GM19324 (cell line): Measurements from ENCODE around the gene KLHL3.

Source experiments
- ATAC-seq: cut with Tn5 transposase; IDR thresholded peaks from one replicate; pipeline ENCODE4 v1.9.1; 2021; ENCODE audit warnings: mild to moderate bottlenecking, moderate library complexity; ENCODE audit not compliant: unreplicated experiment, low FRiP score

Gene KLHL3

DNA sequence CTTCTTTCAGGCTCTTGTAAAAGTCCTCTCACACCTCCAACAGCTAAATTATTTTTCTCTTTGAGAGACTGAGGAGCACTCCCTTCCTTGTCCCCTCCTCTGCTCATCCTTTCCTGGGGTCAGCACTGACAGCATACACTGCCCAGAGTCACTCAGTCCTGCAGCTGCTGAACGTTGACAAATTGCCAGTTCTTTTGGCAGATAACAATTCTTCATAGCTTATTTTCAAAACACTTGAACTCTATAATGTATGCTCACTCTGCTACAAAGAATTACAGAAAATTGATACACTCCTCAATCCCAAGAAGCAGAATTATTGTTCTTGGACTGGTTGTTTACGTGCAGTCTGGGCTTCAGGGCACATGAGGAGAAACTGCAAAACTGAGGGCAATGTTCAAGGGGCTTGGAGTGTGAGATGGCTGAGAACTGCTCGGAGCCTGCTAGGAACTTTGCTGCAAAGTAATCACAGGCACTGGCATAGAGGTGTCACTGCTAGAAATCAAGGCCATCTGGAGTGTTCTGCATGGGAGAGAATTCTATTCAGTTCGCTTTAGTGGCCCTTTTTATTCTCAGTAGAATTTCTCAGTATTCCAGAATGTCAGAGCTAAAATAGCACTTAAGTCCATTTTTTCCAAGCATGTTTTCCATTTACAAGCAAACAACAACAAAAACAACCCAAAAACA lies 140.4 kb downstream of the KLHL3 start:
- no peak for ATAC-seq

DNA sequence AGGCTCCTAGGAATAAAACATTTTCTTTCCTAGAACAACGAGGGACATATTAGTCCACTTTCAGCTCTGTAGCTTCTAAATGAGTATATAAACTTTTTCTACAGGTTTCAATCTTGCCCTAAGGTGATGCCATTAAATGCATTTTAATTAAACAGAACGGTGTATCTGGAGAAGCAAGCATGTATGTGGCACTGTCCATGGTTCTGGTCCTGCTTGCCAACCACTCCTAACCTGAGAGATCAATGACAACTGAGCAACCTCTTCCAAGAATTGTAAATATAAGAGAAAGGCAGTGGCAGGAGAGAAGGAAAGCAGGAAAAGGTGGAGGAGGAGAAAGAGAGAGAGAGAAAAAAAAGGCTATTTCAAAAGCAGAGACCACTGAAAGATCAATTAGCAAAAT lies 141.2 kb downstream of the KLHL3 start:
- no peak for ATAC-seq

DNA sequence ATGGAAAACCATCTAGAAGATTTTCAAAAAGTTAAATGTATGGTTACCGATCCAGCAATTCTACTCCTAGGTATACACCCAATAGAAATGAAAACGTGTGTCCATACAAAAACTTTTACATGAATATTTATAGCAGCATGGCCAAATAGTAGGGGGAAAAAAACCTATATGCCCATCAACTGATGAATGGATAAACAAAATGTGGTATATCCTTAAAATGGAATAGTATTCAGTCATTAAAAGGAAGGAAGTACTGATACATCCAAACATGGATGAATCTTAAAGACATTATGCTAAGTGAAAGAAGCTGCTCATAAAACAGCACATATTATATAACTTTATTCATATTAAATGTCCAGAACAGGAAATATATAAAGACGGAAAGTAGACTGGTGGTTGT lies 143.6 kb downstream of the KLHL3 start:
- ATAC-seq, result no peak

DNA sequence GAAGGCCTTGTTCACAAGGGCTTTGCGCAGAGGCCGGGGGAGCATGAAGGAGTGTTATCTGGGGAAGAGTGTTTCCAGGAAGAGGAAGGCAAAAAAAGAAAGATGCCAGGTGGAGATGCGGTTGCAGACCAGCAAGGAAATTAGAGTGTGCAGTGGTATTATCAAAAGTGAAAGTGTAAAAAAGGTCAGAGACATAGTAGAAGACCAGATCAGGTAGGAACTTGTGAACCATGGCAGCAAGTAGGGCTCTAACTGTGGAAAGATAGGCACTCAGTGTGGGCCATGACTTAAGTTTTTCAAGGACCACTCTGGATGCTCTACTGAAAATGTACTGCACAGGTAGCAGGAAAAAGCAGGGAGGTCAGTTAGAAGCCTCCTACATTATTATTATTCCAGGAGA lies 146.7 kb downstream of the KLHL3 start:
- ATAC-seq, result no peak

DNA sequence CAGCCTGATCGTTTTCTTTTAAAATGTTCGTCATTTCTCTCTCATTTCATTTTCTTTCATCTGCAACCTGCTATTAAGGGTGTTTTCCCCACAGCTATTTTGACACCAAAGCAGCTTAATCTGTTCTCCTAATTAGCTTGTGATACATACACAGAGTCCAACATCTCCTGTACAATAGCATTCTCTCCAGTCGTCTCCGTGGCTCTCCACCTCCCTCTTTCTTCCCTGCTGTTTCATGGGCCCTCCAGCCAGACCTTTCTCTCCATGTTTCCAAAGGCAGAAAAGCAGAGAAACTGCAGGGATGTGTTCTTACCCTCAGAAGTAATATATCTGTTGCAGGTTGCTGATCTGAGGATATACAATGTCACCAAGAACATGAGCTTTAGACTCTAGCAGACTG lies 148.0 kb downstream of the KLHL3 start:
- ATAC-seq, result no peak

DNA sequence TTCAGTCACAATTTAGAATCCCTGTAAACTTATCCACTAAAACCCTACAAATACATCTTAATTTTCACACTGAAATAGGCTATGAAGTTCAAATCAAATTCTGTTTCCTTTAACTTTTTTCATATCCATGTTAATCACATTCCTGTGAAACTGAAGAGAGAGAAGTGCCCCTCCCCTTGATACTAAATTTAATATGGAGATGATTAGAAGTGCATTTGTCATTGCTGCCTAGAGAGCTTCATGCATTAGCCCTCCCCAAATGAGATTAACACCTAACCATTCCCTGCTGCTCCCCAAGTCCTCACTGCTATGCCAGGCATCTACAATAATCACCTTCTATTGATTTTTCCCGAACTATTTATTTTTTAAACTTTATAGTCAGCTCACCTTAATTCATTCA lies 151.6 kb downstream of the KLHL3 start:
- ATAC-seq, result no peak

DNA sequence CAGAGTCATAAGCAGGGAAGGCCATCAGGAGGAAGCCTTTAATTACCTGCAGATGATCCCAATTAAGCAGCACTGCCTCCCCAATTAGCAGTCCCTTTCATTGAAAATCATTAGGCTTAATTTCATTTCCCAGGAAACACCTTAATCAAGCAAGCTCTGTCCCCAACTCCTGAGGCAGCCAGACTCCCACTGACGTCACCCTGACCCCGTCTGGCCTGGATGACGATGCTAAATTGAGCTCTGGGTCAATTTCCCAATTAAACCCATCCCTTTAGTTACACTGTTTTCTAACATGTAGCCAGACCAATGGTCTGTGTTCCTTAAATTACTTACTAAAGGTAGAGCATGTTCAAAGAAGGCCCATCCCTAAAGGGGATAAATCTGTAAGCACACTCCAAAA lies 152.8 kb downstream of the KLHL3 start:
- no peak for ATAC-seq

DNA sequence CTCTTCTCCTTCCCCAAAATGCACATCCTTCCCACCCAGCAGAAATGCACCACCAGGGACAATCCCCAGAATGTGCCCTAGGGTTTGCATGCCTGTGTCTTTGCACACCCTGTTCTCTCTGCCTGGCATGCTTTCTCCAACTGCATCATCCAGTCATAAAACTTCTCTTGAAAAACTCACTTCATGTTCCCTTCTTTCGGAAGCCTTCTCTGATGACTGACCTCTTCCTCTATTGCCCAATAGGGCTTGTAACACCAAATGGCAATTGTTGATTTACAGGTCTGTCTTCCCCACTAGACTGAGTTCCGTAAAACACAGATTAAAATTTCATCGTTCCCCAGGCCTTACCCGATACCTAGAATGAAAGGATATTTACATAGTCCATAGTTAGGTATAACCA lies 153.7 kb downstream of the KLHL3 start:
- no peak for ATAC-seq

DNA sequence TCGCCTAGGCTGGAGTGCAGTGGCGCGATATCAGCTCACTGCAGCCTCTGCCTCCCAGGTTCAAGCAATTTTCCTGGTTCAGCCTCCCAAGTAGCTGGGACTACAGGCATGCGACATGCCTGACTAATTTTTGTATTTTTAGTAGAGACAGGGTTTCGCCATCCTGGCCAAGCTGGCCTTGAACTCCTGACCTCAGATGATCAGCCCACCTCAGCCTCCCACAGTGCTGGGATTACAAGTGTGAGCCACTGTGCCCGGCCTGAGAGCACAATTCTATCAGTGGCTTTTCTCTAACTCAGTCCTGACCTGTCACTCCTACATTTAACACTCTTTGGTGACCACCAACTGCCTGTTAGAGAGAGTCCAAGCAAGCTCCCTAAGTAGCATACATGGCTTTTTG lies 154.1 kb downstream of the KLHL3 start:
- no peak for ATAC-seq

DNA sequence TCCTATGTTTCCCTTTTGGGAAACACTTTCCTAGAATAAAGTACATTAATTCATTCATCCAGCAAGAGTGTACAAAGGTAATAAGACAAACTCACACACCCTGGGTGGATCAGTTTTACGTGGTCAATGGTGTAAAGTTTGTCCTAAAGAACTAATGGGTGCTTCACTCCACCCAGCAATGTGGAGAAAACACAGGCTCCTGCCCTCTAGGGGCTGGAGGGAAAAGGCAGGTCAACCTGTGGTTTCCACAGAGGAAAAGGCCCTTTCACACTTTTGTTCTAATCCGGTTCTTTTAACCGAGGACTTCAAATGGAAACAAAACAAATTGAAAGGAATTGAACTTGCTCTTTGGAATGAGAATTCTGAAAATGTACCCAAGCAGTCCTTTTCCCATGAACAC lies 155.9 kb downstream of the KLHL3 start:
- no peak for ATAC-seq

DNA sequence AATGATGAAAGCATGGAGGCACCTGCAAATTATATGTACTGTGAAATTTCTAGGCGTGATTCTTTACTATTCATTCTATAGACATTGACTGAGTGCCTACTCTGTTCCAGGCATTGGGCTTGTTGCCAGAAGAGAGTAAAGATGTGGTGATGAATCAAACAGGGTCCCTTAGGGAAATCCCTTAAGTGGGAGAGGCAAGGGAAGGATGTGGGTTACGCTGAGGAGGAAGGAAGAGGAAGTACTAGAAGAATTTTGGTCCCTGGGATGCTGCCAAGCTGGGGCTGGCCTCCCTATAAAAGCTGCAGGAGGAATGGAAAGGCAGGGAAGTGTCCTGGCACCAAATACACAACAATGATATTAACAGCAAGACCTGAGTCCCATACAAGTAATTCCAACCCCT lies 160.0 kb downstream of the KLHL3 start:
- no peak for ATAC-seq

DNA sequence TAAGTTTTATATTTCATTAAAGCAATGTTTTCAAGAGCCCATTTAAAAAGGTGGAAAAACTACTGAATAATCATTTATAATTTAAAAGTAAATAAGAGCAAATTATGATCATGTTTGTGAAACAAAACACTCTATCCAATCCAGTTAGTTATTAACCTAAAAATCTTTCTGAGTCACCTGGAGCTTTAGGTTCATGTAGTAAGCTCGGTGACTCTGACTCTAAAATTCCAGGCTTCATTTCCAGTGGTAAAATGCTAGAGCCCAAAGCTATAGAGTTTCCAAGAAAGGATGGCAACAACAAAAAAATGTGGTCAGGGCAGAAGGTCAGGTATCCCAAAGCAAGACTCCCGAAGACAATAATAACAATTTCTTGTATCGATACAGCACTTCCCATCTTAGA lies 160.7 kb downstream of the KLHL3 start:
- no peak for ATAC-seq

DNA sequence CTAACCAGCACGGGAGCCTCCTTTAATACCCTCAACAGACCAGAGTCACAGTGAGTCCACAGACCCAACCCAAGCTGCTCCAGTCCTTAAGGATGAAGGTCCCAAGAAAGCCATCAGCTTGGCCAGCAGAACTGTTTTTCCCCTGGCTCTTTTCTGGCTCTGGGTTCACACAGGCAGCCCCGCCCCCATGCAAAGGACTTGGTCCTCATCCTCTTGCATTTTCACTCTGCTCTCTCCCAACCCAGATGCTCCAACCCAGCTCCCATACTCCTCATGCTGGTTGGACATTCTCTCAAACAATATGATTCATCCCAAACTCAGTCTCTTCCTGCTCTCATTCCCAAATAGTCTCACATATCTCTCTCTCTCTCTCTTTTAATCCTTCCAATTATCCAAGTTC lies 162.5 kb downstream of the KLHL3 start:
- ATAC-seq, result no peak

DNA sequence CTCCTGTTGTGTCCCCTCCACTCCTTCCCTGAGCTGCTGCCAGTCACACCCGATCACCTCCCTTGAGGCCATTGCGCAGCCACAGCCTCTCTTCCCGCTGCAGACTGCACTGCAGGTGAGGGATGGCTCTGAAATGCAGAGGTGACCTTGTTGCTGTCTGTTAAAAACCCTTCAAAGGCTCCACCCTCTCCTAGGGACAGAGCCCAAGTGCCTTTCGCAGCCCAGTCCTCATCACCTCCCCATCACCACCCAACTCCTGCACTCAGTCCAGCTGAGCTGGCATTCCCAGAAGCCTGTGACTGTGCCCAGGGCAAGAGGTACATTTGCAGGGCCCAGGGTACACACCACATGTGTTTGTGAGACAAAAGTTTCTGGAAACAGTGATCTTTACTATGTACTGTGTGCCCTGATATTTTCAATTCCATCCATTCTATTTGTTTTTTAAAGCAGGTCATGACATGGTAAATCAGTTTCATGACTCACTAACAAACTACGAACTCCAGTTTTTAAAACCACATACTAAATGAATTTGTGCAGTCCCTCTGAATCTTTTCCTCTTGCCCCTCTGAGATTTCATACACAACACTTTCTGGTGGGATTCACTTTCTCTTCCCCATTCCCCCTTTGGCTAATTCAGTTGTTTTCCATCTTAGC lies 163.7 kb downstream of the KLHL3 start:
- no peak for ATAC-seq

DNA sequence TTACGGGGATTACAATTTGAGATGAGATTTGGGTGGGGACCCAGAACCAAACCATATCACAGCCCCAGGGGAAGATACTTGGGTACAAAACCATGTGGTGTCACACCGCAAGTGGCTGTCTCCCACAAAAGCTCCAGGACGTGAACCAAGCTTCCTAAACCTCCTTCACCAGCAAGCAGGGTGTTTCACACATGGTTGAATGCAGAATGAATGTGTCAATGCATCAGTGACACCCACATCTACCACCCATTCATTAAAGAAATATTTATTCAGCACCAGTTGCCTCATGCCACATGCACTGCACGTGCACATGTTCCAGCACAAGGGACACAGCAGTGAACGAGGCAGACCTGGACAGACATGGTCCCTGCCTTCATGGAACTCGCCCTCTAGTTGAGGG lies 165.8 kb downstream of the KLHL3 start:
- no peak for ATAC-seq
